HUDEP-2 (cell line): ENCODE measurements around the gene ERGIC3.
A peak's percentile ranks its signal among the peaks of the same experiment; 100 is the strongest.

Source experiments
- DNase-seq, 76 experiments: peaks; one replicate each; lab custom pipeline; 2025; ENCODE audit not compliant: unreplicated experiment in 76 of 76; lab: John Stamatoyannopoulos, UW

The ERGIC3 gene

GRCh38 chr20:35592339-35592974, 50.6 kb downstream of the ERGIC3 start:
- DNase-seq = peak in 10 of 76 experiments; percentile 6 to 34 (median 18)

GRCh38 chr20:35595456-35595855, 53.6 kb downstream of the ERGIC3 start:
- no peak for DNase-seq

GRCh38 chr20:35595901-35596300, 54.0 kb downstream of the ERGIC3 start:
- no peak for DNase-seq

GRCh38 chr20:35597186-35597585, 55.3 kb downstream of the ERGIC3 start:
- DNase-seq = no peak

GRCh38 chr20:35598476-35598875, 56.6 kb downstream of the ERGIC3 start:
- no peak for DNase-seq

- no peak for DNase-seq
Observed at GRCh38 chr20:35598899-35599775, 57.3 kb downstream of the ERGIC3 start.

- DNase-seq = no peak
Observed at GRCh38 chr20:35599776-35600120, 57.9 kb downstream of the ERGIC3 start.

- no peak for DNase-seq
Observed at GRCh38 chr20:35600176-35600992, 58.5 kb downstream of the ERGIC3 start.

GRCh38 chr20:35600993-35601973, 59.4 kb downstream of the ERGIC3 start:
- DNase-seq = peak in 66 of 76 experiments; percentile 8 to 77 (median 49)

- no peak for DNase-seq
Observed at GRCh38 chr20:35601990-35602389, 60.1 kb downstream of the ERGIC3 start.

- no peak for DNase-seq
Observed at GRCh38 chr20:35602851-35603495, 61.1 kb downstream of the ERGIC3 start.

- no peak for DNase-seq
Observed at GRCh38 chr20:35603695-35604448, 62.0 kb downstream of the ERGIC3 start.

- peak in 8 of 76 experiments; percentile 9 to 35 (median 18) for DNase-seq
Observed at GRCh38 chr20:35604449-35604747, 62.5 kb downstream of the ERGIC3 start.

GRCh38 chr20:35606127-35606526, 64.2 kb downstream of the ERGIC3 start:
- no peak for DNase-seq
